ENCODE data around the gene CXXC1. TPM values are rescaled to one million over a fixed set of nuclear protein-coding genes. Genes with fewer than 3 reads are reported as not detected.
"Not testable (repeated sequence)": the region's sequence is repeated elsewhere in the genome, so short reads cannot be mapped to it uniquely, and the experiment has no call there.

CXXC1 gene
- total RNA-seq, 2 experiments from 2014 or later, result 136 to 158 TPM

GRCh38 chr18:50268022-50268747 is 19.3 kb downstream of the CXXC1 start:
- H3K27ac Mint-ChIP-seq, result no peak overlapping the region
- H3K9me3 Mint-ChIP-seq (ENCODE audit: insufficient read depth), result no peaks in the 10 kb centered on the region
- POLR2A ChIA-PET, result interaction anchor here (2.0 kb wide), 1 partner anchor 13 kb away, joined by 5 read pairs; the partner anchor contains the start of gene MBD1
- CTCF ChIA-PET, result interaction anchor here (0.6 to 4.8 kb wide), 21 partner anchors 10 to 808 kb away, joined by 3 to 60 read pairs (median 4); partner anchors contain the start of genes DYM, MBD1 and SKA1
- H3K4me1 Mint-ChIP-seq (ENCODE audit: low read depth), result peaks cover 34% of the 10 kb centered on the region
- H3K36me3 Mint-ChIP-seq (ENCODE audit: low read depth), result peaks cover 44% of the 10 kb centered on the region
- peak; percentile 79 for ATAC-seq
- peak; percentile 83 for DNase-seq
- no peaks in the 10 kb centered on the region for H3K27me3 Mint-ChIP-seq (ENCODE audit: low read depth)
- peak overlapping the region; percentile 64 for H3K4me3 Mint-ChIP-seq

DNA sequence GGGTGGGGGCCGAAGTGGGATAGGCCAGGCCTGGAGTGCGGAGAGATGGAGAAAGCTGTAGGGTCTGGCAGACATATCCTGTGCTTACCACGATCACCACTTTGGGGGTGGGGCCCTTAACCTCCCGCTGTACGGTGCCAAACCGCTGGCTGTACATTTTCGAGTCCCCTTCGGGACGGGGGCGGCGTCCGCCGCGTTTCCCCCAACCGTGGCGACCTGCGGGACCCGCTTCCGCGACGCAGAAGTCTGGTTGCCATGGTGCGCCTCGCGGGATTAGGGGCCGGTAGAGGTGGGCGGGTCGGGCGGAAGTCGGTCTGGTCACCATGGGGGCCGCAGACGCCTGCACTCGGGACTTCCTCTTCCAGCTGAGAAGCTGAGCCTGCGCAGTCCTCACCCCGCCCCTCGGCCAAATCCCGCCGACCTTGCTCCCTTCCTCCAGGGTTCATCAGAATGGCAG is 21.2 kb downstream of the CXXC1 start, which contains the start of gene CFAP53:
CFAP53 (minus strand) TSS at position 248 of the 457 bp plus-strand sequence; CDS start at position 157, 91 bp downstream.
- peak; percentile 86 for ATAC-seq
- Mint-ChIP-seq H3K27me3 (ENCODE audit: low read depth) (no peaks in the 10 kb centered on the region), H3K4me1 (ENCODE audit: low read depth) (peaks cover 34% of the 10 kb centered on the region), H3K36me3 (ENCODE audit: low read depth) (peaks cover 28% of the 10 kb centered on the region), H3K9me3 (ENCODE audit: insufficient read depth) (no peaks in the 10 kb centered on the region), H3K4me3 (peak within 1 kb of the TSS; percentile 76), H3K27ac (peak within 1 kb of the TSS; percentile 76)
- DNase-seq, result peak; percentile 94
- ChIA-PET POLR2A (interaction anchor here (1.0 to 2.3 kb wide), 3 partner anchors 16 to 91 kb away, joined by 3 to 11 read pairs (median 4); partner anchors contain the start of gene MBD1), CTCF (interaction anchor here (0.8 to 4.7 kb wide), 5 partner anchors 15 to 163 kb away, joined by 3 to 50 read pairs (median 6); partner anchors contain the start of gene MBD1)

GRCh38 chr18:50262977-50263376 is 24.5 kb downstream of the CXXC1 start:
- Mint-ChIP-seq H3K9me3 (ENCODE audit: insufficient read depth) (no peaks in the 10 kb centered on the region), H3K27me3 (ENCODE audit: low read depth) (peaks cover 2% of the 10 kb centered on the region), H3K27ac (no peak overlapping the region), H3K4me1 (ENCODE audit: low read depth) (peaks cover 23% of the 10 kb centered on the region), H3K36me3 (ENCODE audit: low read depth) (peaks cover 4% of the 10 kb centered on the region), H3K4me3 (no peak overlapping the region)
- DNase-seq (no peak), ATAC-seq (no peak)
- POLR2A ChIA-PET, result no interaction called here
- CTCF ChIA-PET, result interaction anchor here (2.0 kb wide), 1 partner anchor 94 kb away, joined by 8 read pairs; no protein-coding TSS in a partner anchor

- Mint-ChIP-seq H3K4me3 (no peak overlapping the region), H3K36me3 (ENCODE audit: low read depth) (no peaks in the 10 kb centered on the region), H3K27me3 (ENCODE audit: low read depth) (no peaks in the 10 kb centered on the region), H3K4me1 (ENCODE audit: low read depth) (peaks cover 3% of the 10 kb centered on the region), H3K27ac (no peak overlapping the region), H3K9me3 (ENCODE audit: insufficient read depth) (no peaks in the 10 kb centered on the region)
- DNase-seq (no peak), ATAC-seq (no peak)
- CTCF ChIA-PET, result interaction anchor here (0.8 kb wide), 1 partner anchor 105 kb away, joined by 3 read pairs; no protein-coding TSS in a partner anchor
- POLR2A ChIA-PET, result no interaction called here
Measured at GRCh38 chr18:50250935-50251334, 36.6 kb downstream of the CXXC1 start.

DNA sequence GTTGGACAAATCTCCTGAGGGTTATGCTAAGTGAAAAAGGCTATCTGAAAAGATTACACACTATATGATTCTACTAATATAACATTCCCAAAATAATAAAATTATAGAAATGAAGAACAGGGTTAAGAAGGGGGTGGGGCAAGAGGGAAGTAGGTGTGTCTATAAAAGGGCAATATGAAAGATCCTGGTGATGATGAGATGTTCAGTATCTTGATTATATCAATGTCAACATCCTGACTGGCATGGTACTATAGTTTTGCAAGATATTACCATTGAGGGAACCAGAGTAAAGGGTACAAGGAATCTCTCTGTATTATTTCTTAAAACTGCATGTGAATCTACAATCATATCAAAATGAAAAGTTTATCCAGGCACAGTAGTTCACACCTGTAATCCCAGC is 37.9 kb downstream of the CXXC1 start:
- Mint-ChIP-seq H3K9me3 (ENCODE audit: insufficient read depth) (no peaks in the 10 kb centered on the region), H3K27me3 (ENCODE audit: low read depth) (no peaks in the 10 kb centered on the region), H3K4me3 (no peak overlapping the region), H3K27ac (no peak overlapping the region), H3K36me3 (ENCODE audit: low read depth) (no peaks in the 10 kb centered on the region), H3K4me1 (ENCODE audit: low read depth) (peaks cover 3% of the 10 kb centered on the region)
- DNase-seq (no peak), ATAC-seq (no peak)
- CTCF ChIA-PET, result no interaction called here
- POLR2A ChIA-PET, result no interaction called here

- CTCF ChIA-PET, result no interaction called here
- H3K4me3 Mint-ChIP-seq, result no peak overlapping the region
Measured at GRCh38 chr18:50247561-50247960, 39.9 kb downstream of the CXXC1 start.

DNA sequence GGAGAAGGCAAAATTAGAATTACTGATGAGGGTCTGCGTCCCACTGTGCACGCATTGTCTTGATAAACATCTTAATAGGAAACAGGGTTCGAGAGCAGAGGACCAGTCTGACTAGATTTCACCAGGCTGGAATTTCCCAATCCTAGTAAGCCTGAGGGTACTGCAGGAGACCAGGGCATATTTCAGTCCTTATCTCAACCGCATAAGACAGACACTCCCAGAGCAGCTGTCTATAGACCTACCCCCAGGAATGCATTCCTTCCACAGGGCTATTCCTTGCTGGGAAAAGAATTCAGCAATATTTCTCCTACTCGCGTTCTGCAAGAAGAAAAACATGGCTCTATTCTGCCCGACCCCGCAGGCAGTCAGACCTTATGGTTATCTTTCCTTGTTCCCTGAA is 45.7 kb downstream of the CXXC1 start:
- H3K4me3 Mint-ChIP-seq; ATAC-seq; H3K27ac Mint-ChIP-seq; H3K4me1 Mint-ChIP-seq (ENCODE audit: low read depth); H3K27me3 Mint-ChIP-seq (ENCODE audit: low read depth); H3K36me3 Mint-ChIP-seq (ENCODE audit: low read depth); H3K9me3 Mint-ChIP-seq (ENCODE audit: insufficient read depth); POLR2A ChIA-PET; DNase-seq: not testable (repeated sequence)
- CTCF ChIA-PET, result interaction anchor here (1.4 kb wide), 1 partner anchor 26 kb away, joined by 4 read pairs; no protein-coding TSS in a partner anchor

More at GRCh38 chr18:50247561-50247960, 39.9 kb downstream of the CXXC1 start:
- H3K27me3 Mint-ChIP-seq (ENCODE audit: low read depth), result no peaks in the 10 kb centered on the region
- peaks cover 3% of the 10 kb centered on the region for H3K4me1 Mint-ChIP-seq (ENCODE audit: low read depth)
- POLR2A ChIA-PET, result no interaction called here
- no peaks in the 10 kb centered on the region for H3K9me3 Mint-ChIP-seq (ENCODE audit: insufficient read depth)
- no peaks in the 10 kb centered on the region for H3K36me3 Mint-ChIP-seq (ENCODE audit: low read depth)
- ATAC-seq (no peak), DNase-seq (no peak)
- H3K27ac Mint-ChIP-seq, result no peak overlapping the region

- DNase-seq, result no peak
- ATAC-seq, result no peak
- H3K9me3 Mint-ChIP-seq (ENCODE audit: insufficient read depth), result no peaks in the 10 kb centered on the region
- H3K27ac Mint-ChIP-seq, result no peak overlapping the region
- ChIA-PET CTCF (no interaction called here), POLR2A (no interaction called here)
- peaks cover 5% of the 10 kb centered on the region for H3K27me3 Mint-ChIP-seq (ENCODE audit: low read depth)
- H3K36me3 Mint-ChIP-seq (ENCODE audit: low read depth), result no peaks in the 10 kb centered on the region
- H3K4me1 Mint-ChIP-seq (ENCODE audit: low read depth), result no peaks in the 10 kb centered on the region
- no peak overlapping the region for H3K4me3 Mint-ChIP-seq
Measured at GRCh38 chr18:50240080-50240563, 47.4 kb downstream of the CXXC1 start.

DNA sequence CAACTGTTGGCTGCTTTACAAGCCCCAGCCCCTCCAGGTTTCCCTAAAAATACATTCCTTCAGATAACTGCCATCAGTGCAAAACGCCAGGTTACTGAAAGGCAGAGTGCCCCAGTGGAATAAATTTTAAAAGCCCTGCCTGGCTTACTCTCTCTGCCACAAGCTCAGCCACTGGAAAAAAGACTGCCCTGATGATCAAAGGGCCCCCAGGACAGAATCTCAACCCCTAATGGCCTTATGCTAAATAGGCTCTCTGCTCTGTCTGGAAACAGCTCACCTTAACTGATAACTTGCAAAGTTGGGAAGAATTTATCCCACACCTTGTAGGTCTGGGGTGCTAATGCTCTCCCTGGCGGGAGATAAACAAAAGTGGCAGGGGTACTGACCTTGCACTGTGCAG is 55.1 kb downstream of the CXXC1 start:
- Mint-ChIP-seq H3K36me3 (ENCODE audit: low read depth) (no peaks in the 10 kb centered on the region), H3K27ac (no peak overlapping the region), H3K4me1 (ENCODE audit: low read depth) (no peaks in the 10 kb centered on the region), H3K27me3 (ENCODE audit: low read depth) (peaks cover 15% of the 10 kb centered on the region), H3K4me3 (no peak overlapping the region), H3K9me3 (ENCODE audit: insufficient read depth) (no peaks in the 10 kb centered on the region)
- POLR2A ChIA-PET, result no interaction called here
- CTCF ChIA-PET, result interaction anchor here (2.9 kb wide), 1 partner anchor 14 kb away, joined by 11 read pairs; no protein-coding TSS in a partner anchor
- no peak for DNase-seq
- ATAC-seq, result no peak

Other genes starting within 250 kb of the CXXC1 start
- not detected for gene MYO5B, start 92.5 kb downstream of the CXXC1 start, total RNA-seq
- under 1 TPM; 0.21 to 0.29 TPM for gene CFAP53, start 21.2 kb downstream of the CXXC1 start, total RNA-seq
- 100 to 1,000 TPM in 1 of 2 experiments, 10 to 100 TPM in 1; 97.3 to 101 TPM for gene MBD1, start 6.2 kb downstream of the CXXC1 start, total RNA-seq
- 10 to 100 TPM; 46.3 to 48.9 TPM for gene SKA1, start 87.4 kb upstream of the CXXC1 start, total RNA-seq

All from activated CD8-positive, alpha-beta T cell treated with anti-CD3 and anti-CD28 coated beads, Interleukin-2, amount 10 ng/mL, durations not matched to agents 7 days and 5 days (primary cell).